Measurements from ENCODE around the gene UBR4. TPM values are rescaled to one million over a fixed set of nuclear protein-coding genes. Genes with fewer than 3 reads are reported as not detected.

The UBR4 gene
- total RNA-seq, 1 experiment from 2014 or later = 126 TPM

GRCh38 chr1:19254416-19254815 lies 44.4 kb upstream of the UBR4 start:
- intact Hi-C loops (cut with micrococcal nuclease; ENCODE audit: unreplicated experiment) = no loop called here
- TF ChIP-seq POLR2AphosphoS5 (IDR thresholded peaks at IDR 0.05; ENCODE audit: low read depth, low read length) (no peak), REST (IDR thresholded peaks at IDR 0.05; ENCODE audit: insufficient read depth in 1 of 2, low read depth in 2 of 2, low read length in 1 of 2) (no peak)
- no peak overlapping the region for H3K4me3 ChIP-seq (ENCODE audit: low read depth in 2 of 2, low read length in 2 of 2)
- POLR2A ChIA-PET = no interaction called here
- H3K27me3 ChIP-seq (ENCODE audit: control insufficient read depth, insufficient read depth, low read length) = no peaks in the 10 kb centered on the region
- BruUV-seq (replicated peaks) = no TSS peak
- CTCF ChIA-PET = no interaction called here
- DNase-seq (ENCODE audit: low read depth, low spot score) (no peak), ATAC-seq (no peak)
- H3K4me1 ChIP-seq (ENCODE audit: control insufficient read depth, insufficient read depth, low read length) = peaks cover 23% of the 10 kb centered on the region
- H3K27ac ChIP-seq (ENCODE audit: low read length) = no peak overlapping the region
- no peaks in the 10 kb centered on the region for H3K9me3 ChIP-seq (ENCODE audit: control insufficient read depth, insufficient read depth, low read depth, low read length)
- in situ Hi-C loops (cut with HindIII; ENCODE audit: low pct_unique_long_range_greater_than_20kb, low sequenced_read_pairs) = no loop called here
- H3K36me3 ChIP-seq (ENCODE audit: control insufficient read depth, insufficient read depth, low read length) = peaks cover 12% of the 10 kb centered on the region; the same call in 1 of the 2 replicates

- Histone ChIP-seq H3K36me3 (ENCODE audit: control insufficient read depth, insufficient read depth, low read length) (peaks cover 5% of the 10 kb centered on the region; the same call in 1 of the 2 replicates), H3K27ac (ENCODE audit: low read length) (peak within 1 kb of the TSS; percentile 96), H3K27me3 (ENCODE audit: control insufficient read depth, insufficient read depth, low read length) (no peaks in the 10 kb centered on the region), H3K9me3 (ENCODE audit: control insufficient read depth, insufficient read depth, low read depth, low read length) (no peaks in the 10 kb centered on the region), H3K4me3 (ENCODE audit: low read depth in 2 of 2, low read length in 2 of 2) (peak within 1 kb of the TSS; percentile 58 to 92), H3K4me1 (ENCODE audit: control insufficient read depth, insufficient read depth, low read length) (peaks cover 26% of the 10 kb centered on the region)
- BruUV-seq (replicated peaks) = no TSS peak
- in situ Hi-C loops (cut with HindIII; ENCODE audit: low pct_unique_long_range_greater_than_20kb, low sequenced_read_pairs) = no loop called here
- ChIA-PET POLR2A (no interaction called here), CTCF (no interaction called here)
- ATAC-seq (peak; percentile 95), DNase-seq (ENCODE audit: low read depth, low spot score) (peak; percentile 47)
- peak; percentile 72; the same call in 1 of the 2 replicates for TF ChIP-seq SIN3A (IDR thresholded peaks at IDR 0.05; ENCODE audit: borderline replicate concordance, insufficient read depth, low read depth, low read length)
- no peak for TF ChIP-seq CTCF (IDR thresholded peaks at IDR 0.05)
- 0 out of 2 replicates have a peak, but pooled peaks have one; percentile 28 for TF ChIP-seq TCF7L2 (IDR thresholded peaks at IDR 0.05; ENCODE audit: low read depth, low read length)
- peak in 1 of 2 experiments; percentile 25; a peak in 1 of 4 replicates for TF ChIP-seq REST (IDR thresholded peaks at IDR 0.05; ENCODE audit: insufficient read depth in 1 of 2, low read depth in 2 of 2, low read length in 1 of 2)
- TF ChIP-seq POLR2AphosphoS5 (IDR thresholded peaks at IDR 0.05; ENCODE audit: low read depth, low read length) = peak; percentile 89
- intact Hi-C loops (cut with micrococcal nuclease; ENCODE audit: unreplicated experiment) = no loop called here
Measured at GRCh38 chr1:19251305-19252196, 41.5 kb upstream of the UBR4 start, which contains the start of the genes EMC1 and MRTO4. EMC1 (minus strand) TSS chr1:19251524; CDS start chr1:19251509, 15 bp downstream. MRTO4 (plus strand) TSS chr1:19251805; CDS start chr1:19251836, 31 bp downstream.

Data from Panc1 (cell line).